ENCODE data around the gene PRKAA1. TPM values are rescaled to one million over a fixed set of nuclear protein-coding genes. Genes with fewer than 3 reads are reported as not detected.
"Not testable (repeated sequence)": the region's sequence is repeated elsewhere in the genome, so short reads cannot be mapped to it uniquely, and the experiment has no call there.

The PRKAA1 gene
- total RNA-seq, 2 experiments from 2014 or later: 102 to 105 TPM

- Mint-ChIP-seq H3K27me3 (no peaks in the 10 kb centered on the region), H3K4me3 (no peak overlapping the region), H3K27ac (no peak overlapping the region), H3K36me3 (ENCODE audit: low read depth) (peaks cover 40% of the 10 kb centered on the region), H3K4me1 (ENCODE audit: low read depth) (peaks cover 42% of the 10 kb centered on the region), H3K9me3 (no peaks in the 10 kb centered on the region)
- no peaks in the 10 kb centered on the region for H3K4me1 ChIP-seq (ENCODE audit: insufficient read depth, low read length)
- peaks cover 12% of the 10 kb centered on the region for H3K36me3 ChIP-seq (ENCODE audit: insufficient read depth, low read length)
- ChIA-PET CTCF (no interaction called here), POLR2A (no interaction called here)
- TF ChIP-seq, protein P1, sequence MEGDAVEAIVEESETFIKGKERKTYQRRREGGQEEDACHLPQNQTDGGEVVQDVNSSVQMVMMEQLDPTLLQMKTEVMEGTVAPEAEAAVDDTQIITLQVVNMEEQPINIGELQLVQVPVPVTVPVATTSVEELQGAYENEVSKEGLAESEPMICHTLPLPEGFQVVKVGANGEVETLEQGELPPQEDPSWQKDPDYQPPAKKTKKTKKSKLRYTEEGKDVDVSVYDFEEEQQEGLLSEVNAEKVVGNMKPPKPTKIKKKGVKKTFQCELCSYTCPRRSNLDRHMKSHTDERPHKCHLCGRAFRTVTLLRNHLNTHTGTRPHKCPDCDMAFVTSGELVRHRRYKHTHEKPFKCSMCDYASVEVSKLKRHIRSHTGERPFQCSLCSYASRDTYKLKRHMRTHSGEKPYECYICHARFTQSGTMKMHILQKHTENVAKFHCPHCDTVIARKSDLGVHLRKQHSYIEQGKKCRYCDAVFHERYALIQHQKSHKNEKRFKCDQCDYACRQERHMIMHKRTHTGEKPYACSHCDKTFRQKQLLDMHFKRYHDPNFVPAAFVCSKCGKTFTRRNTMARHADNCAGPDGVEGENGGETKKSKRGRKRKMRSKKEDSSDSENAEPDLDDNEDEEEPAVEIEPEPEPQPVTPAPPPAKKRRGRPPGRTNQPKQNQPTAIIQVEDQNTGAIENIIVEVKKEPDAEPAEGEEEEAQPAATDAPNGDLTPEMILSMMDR (IDR thresholded peaks at IDR 0.05): no peak
- H3K9me3 ChIP-seq (ENCODE audit: control insufficient read depth in 1 of 2, insufficient read depth in 1 of 2, low read length in 2 of 2): no peaks in the 10 kb centered on the region
- DNase-seq: no peak
- no peak overlapping the region for H3K4me3 ChIP-seq (ENCODE audit: low read length)
- no peaks in the 10 kb centered on the region for H3K27me3 ChIP-seq (ENCODE audit: control insufficient read depth in 1 of 2, insufficient read depth in 2 of 2, low read length in 2 of 2)
- ATAC-seq (ENCODE audit: poor library complexity): no peak
- intact Hi-C loops (cut with DNase I, micrococcal nuclease): no loop called here
- no peak overlapping the region for H3K27ac ChIP-seq (ENCODE audit: low read depth in 1 of 2, low read length in 2 of 2)
Measured at GRCh38 chr5:40733434-40733833, 64.7 kb downstream of the PRKAA1 start.

- H3K4me1 ChIP-seq (ENCODE audit: insufficient read depth, low read length); H3K4me3 ChIP-seq (ENCODE audit: low read length); H3K27me3 ChIP-seq (ENCODE audit: control insufficient read depth in 1 of 2, insufficient read depth in 2 of 2, low read length in 2 of 2); POLR2A ChIA-PET; H3K27ac ChIP-seq (ENCODE audit: low read depth in 1 of 2, low read length in 2 of 2); ATAC-seq (ENCODE audit: poor library complexity); H3K4me1 Mint-ChIP-seq (ENCODE audit: low read depth); H3K9me3 Mint-ChIP-seq; intact Hi-C loops (cut with DNase I, micrococcal nuclease); H3K4me3 Mint-ChIP-seq; H3K27ac Mint-ChIP-seq; CTCF ChIA-PET; H3K27me3 Mint-ChIP-seq: not testable (repeated sequence)
- H3K36me3 Mint-ChIP-seq (ENCODE audit: low read depth): peaks cover 72% of the 10 kb centered on the region
- H3K9me3 ChIP-seq (ENCODE audit: control insufficient read depth in 1 of 2, insufficient read depth in 1 of 2, low read length in 2 of 2): peaks cover 0 to 11% of the 10 kb centered on the region in 2 experiments
- peak in 1 of 14 experiments; percentile 10 for DNase-seq
- peaks cover 26% of the 10 kb centered on the region for H3K36me3 ChIP-seq (ENCODE audit: insufficient read depth, low read length)
Measured at GRCh38 chr5:40722497-40722911, 75.7 kb downstream of the PRKAA1 start.

DNA sequence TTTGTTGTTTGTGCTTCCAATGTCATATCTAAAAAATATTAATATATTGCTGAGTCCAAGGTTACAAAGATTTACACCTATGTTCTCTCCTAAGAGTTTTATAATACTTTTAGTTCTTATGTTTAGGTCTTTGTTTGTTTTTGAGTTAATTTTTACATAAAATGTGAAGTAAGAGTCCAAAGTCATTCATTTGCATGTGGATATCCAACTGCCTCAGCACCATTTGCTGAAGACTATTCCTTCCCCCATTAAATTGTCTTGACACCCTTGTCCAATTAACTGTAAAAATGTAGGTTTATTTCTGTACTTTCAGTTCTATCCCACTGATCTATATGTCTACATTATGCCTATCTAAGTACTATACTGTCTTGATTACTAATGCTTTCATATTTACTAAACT is 78.1 kb downstream of the PRKAA1 start:
- ATAC-seq (ENCODE audit: poor library complexity): no peak
- Mint-ChIP-seq H3K27me3 (no peaks in the 10 kb centered on the region), H3K36me3 (ENCODE audit: low read depth) (peaks cover 70% of the 10 kb centered on the region), H3K4me1 (ENCODE audit: low read depth) (peaks cover 22% of the 10 kb centered on the region), H3K4me3 (no peak overlapping the region), H3K27ac (no peak overlapping the region), H3K9me3 (no peaks in the 10 kb centered on the region)
- CTCF ChIA-PET: no interaction called here
- DNase-seq: no peak
- POLR2A ChIA-PET: no interaction called here
- intact Hi-C loops (cut with DNase I, micrococcal nuclease): no loop called here
- H3K36me3 ChIP-seq (ENCODE audit: insufficient read depth, low read length): peaks cover 17% of the 10 kb centered on the region
- no peak overlapping the region for H3K27ac ChIP-seq (ENCODE audit: low read depth in 1 of 2, low read length in 2 of 2)
- H3K4me3 ChIP-seq (ENCODE audit: low read length): no peak overlapping the region
- H3K9me3 ChIP-seq (ENCODE audit: control insufficient read depth in 1 of 2, insufficient read depth in 1 of 2, low read length in 2 of 2): peaks cover 0 to 11% of the 10 kb centered on the region in 2 experiments
- no peaks in the 10 kb centered on the region for H3K4me1 ChIP-seq (ENCODE audit: insufficient read depth, low read length)
- TF ChIP-seq, protein P1 (IDR thresholded peaks at IDR 0.05): no peak
- no peaks in the 10 kb centered on the region for H3K27me3 ChIP-seq (ENCODE audit: control insufficient read depth in 1 of 2, insufficient read depth in 2 of 2, low read length in 2 of 2)

DNA sequence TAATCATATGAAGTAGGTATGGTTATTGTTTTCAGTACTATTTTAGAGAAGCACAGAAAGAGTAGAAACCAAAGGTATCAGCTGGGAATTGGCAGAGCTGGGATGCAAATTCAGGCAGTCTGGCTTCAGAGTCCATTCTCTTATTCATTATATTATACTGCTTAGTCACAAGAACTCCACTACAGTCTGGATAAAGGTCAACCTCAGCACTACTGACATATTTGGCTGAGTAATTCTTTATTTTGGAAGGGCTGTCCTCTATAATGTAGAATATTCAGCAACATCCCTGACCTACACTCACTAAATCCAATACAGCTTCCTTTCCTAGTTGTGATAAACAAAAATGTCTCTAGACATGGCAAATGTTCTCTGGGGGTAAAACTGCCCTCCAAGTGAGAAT is 80.9 kb downstream of the PRKAA1 start:
- Mint-ChIP-seq H3K36me3 (ENCODE audit: low read depth) (peaks cover 64% of the 10 kb centered on the region), H3K4me3 (no peak overlapping the region), H3K4me1 (ENCODE audit: low read depth) (peaks cover 22% of the 10 kb centered on the region), H3K27ac (no peak overlapping the region), H3K27me3 (no peaks in the 10 kb centered on the region), H3K9me3 (no peaks in the 10 kb centered on the region)
- no peak overlapping the region for H3K27ac ChIP-seq (ENCODE audit: low read depth in 1 of 2, low read length in 2 of 2)
- H3K4me3 ChIP-seq (ENCODE audit: low read length): no peak overlapping the region
- ChIA-PET CTCF (no interaction called here), POLR2A (no interaction called here)
- peaks cover 0 to 5% of the 10 kb centered on the region in 2 experiments for H3K9me3 ChIP-seq (ENCODE audit: control insufficient read depth in 1 of 2, insufficient read depth in 1 of 2, low read length in 2 of 2)
- no peak for DNase-seq
- TF ChIP-seq, protein P1 (IDR thresholded peaks at IDR 0.05): no peak
- no peak for ATAC-seq (ENCODE audit: poor library complexity)
- no peaks in the 10 kb centered on the region for H3K27me3 ChIP-seq (ENCODE audit: control insufficient read depth in 1 of 2, insufficient read depth in 2 of 2, low read length in 2 of 2)
- H3K4me1 ChIP-seq (ENCODE audit: insufficient read depth, low read length): no peaks in the 10 kb centered on the region
- H3K36me3 ChIP-seq (ENCODE audit: insufficient read depth, low read length): peaks cover 21% of the 10 kb centered on the region
- intact Hi-C loops (cut with DNase I, micrococcal nuclease): no loop called here
